ENCODE results near the gene REXO4.
A peak's percentile ranks its signal among the peaks of the same experiment; 100 is the strongest.
"Not testable (repeated sequence)": the region's sequence is repeated elsewhere in the genome, so short reads cannot be mapped to it uniquely, and the experiment has no call there.

Gene REXO4

GRCh38 chr9:133389562-133389961 lies 28.2 kb downstream of the REXO4 start:
- no peak for DNase-seq (ENCODE audit: low read depth)

DNA sequence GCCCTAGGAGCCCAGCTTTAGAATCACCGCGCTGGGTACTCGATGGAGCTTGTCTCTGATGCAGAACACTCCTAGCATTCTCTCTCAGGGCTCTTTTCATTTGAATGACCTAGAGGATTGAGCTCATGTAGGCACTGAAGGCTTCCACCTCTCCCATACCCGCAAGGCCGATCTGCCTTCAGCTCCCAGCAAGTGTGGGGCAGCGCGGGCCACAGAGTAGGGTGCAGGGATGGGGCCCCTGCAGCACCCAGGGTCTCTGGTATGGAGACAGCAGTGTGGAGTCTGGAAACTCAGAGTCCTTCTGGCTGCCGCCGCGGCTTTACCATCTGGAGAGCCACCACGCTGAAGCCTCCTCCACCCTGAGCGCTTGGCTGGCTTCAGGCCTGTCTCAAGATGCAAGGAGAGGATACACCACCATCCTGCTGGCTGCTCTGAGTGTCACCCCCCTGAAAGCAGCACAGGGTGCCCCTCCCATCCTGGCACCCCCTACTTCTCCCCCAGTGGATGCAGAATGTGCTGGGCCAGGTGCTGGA lies 28.7 kb downstream of the REXO4 start:
- DNase-seq (ENCODE audit: low read depth) = no peak

- DNase-seq (ENCODE audit: low read depth) = no peak
Measured at GRCh38 chr9:133387680-133388079, 30.1 kb downstream of the REXO4 start.

GRCh38 chr9:133386338-133386737 lies 31.5 kb downstream of the REXO4 start:
- DNase-seq (ENCODE audit: low read depth) = no peak

- DNase-seq (ENCODE audit: low read depth) = no peak
Measured at GRCh38 chr9:133385452-133385851, 32.4 kb downstream of the REXO4 start.

DNA sequence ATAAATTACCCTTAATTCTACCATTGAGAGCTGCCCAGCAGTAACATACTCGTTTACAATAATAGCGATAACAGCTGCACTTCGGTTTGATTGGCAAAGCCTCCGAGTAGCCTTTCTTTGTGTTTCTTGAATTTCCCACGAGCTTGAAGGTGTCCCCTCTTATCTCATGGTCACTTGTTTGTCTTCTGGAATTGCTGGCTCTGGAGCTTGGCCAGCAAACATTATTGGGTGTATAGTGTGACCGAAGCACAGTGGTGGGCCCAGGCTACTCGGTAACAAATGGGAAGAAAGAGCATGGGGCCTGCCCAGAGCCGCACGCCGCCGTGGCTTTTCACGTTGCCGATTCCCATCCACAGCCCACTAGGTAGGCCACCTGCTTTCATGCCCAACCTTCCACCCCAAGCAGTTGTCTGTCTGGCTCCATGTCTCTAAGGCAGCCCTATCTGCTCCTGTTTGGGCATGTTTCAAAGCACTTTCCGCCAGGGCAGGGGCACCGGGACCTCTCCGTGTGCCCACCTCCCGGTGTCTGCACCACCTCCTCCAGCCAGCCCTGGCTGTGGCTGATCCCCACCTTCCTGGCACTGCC lies 33.0 kb downstream of the REXO4 start:
- no peak for DNase-seq (ENCODE audit: low read depth)

DNA sequence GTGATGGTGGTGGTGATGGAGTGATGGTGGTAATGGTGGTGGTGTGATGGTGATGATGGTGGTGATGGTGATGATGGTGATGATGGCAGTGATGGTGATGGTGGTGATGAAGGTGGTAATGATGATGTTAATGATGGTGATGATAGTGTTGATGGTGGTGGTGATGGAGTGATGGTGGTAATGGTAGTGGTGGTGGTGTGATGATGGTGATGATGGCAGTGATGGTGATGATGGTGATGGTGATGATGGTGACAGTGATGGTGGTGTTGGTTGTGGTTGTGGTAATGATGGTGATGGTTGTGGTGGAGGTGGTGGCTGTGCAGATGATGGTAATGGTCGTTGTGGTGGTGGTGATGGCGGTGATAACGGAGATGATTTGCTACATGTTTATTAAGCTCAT lies 34.4 kb downstream of the REXO4 start:
- no peak for DNase-seq (ENCODE audit: low read depth)

DNA sequence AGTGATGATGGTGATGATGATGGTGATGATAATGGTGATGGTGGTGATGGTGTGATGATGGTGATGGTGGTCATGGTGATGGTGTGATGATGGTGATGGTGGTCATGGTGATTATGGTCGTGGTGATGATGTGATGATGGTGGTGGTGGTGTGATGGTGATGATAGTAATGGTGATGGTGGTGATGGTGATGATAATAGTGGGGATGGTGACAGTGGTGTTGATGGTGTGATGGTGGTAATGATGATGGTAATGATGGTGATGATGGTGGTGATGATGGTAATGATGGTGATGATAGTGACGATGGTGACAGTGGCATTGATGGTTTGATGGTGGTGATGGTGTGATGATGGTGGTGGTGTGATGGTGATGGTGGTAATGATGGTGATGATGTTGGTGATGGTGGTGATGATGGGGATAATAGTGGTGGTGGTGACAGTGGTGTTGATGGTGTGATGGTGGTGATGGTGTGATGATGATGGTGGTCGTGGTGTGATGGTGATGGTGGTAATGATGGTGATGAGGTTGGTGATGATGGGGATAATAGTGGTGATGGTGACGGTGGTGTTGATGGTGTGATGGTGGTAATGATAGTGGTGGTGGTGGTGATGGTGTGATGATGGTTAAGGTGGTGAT lies 35.2 kb downstream of the REXO4 start:
- no peak for DNase-seq (ENCODE audit: low read depth)

- DNase-seq (ENCODE audit: low read depth) = no peak
Measured at GRCh38 chr9:133380734-133381133, 37.1 kb downstream of the REXO4 start.

DNA sequence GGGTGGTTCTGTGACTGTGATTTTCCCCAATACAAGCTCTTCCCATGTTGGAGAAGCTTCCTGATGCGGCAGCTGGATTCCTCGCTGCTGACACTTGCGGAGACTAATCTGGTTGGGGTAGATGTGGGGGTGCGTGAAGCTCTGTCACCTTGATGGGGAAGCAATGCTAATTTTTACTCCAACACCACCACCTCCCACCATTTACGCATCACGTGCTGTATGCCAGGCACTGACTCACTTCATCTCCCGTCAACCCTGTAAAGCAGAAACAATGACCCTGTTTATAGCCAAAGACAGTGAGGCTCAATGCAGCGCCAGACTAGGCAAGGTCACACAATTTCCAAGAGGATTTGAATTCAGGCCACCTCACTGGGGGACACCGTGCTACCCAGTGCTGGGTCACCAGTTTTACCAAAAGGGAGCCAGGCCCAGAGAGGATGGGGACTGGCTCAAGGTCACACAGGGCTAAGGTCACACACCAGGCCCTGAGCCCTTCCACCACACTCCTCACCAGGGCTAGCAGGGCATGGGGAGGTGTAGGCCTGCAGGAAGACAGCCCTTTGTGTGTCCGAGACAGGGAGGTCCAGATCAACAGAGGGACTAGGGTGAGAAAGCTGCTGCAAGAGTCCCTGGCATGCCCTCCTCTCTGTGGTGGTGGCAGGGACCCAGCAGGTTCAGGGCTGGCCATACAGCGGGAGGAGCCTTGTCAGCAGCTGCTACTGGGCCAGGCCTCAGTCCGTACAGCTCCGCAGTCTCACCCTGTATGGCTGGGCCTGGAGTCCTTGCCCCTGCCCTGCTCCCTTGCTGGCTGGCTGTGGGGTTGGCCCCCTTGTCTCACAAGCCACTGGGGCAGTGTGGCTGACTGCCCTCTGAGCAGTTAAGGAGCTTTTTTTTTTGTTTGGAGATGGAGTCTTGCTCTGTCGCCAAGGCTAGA lies 38.4 kb downstream of the REXO4 start:
- DNase-seq (ENCODE audit: low read depth) = no peak

DNA sequence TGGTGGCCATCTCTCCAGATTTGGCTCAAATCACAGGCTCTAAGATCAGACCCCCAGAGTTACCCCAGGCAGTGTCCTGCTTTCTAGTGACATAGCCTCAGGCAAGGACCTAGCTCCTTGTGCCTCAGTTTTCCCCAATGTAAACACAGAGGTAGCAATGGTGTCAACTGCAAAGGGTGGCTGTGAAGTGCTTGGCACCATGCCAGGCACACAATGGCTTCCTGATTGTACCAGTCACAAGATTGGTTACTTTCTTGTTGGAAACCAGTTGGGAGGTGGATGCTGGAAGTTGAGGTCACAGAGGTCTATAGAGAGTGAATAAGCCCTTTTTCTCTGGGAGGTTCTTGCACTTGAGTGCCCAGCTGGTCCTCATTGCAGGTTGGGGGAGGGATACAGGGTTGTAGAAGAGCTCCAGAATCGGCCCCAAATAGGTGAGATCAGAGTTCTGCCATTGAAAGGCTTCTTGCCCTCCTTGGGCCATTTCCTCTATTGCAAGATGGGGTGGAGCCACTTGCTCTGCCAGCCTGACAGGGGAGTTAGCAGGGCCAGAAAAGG lies 39.3 kb downstream of the REXO4 start:
- DNase-seq (ENCODE audit: low read depth) = no peak

GRCh38 chr9:133377721-133378216 lies 40.0 kb downstream of the REXO4 start:
- no peak for DNase-seq (ENCODE audit: low read depth)

GRCh38 chr9:133377280-133377679 lies 40.5 kb downstream of the REXO4 start:
- DNase-seq (ENCODE audit: low read depth) = not testable (repeated sequence)

GRCh38 chr9:133375724-133376654 lies 41.8 kb downstream of the REXO4 start, which contains the start of the genes STKLD1 and SURF4:
TSS of gene STKLD1 (plus strand) at chr9:133376366. CDS start at chr9:133376474, 108 bp downstream.
TSS of gene SURF4 (minus strand) at chr9:133376060. CDS start at chr9:133375969, 91 bp downstream.
- DNase-seq (ENCODE audit: low read depth) = peak; percentile 87

- no peak for DNase-seq (ENCODE audit: low read depth)
Measured at GRCh38 chr9:133375116-133375723, 42.6 kb downstream of the REXO4 start.

GRCh38 chr9:133374612-133375115 lies 43.1 kb downstream of the REXO4 start:
- DNase-seq (ENCODE audit: low read depth) = no peak

- DNase-seq (ENCODE audit: low read depth) = no peak
Measured at GRCh38 chr9:133372144-133372543, 45.7 kb downstream of the REXO4 start.

GRCh38 chr9:133371261-133371711 lies 46.5 kb downstream of the REXO4 start:
- peak; percentile 70 for DNase-seq (ENCODE audit: low read depth)

GRCh38 chr9:133370685-133371084 lies 47.1 kb downstream of the REXO4 start:
- DNase-seq (ENCODE audit: low read depth) = peak; percentile 32

DNA sequence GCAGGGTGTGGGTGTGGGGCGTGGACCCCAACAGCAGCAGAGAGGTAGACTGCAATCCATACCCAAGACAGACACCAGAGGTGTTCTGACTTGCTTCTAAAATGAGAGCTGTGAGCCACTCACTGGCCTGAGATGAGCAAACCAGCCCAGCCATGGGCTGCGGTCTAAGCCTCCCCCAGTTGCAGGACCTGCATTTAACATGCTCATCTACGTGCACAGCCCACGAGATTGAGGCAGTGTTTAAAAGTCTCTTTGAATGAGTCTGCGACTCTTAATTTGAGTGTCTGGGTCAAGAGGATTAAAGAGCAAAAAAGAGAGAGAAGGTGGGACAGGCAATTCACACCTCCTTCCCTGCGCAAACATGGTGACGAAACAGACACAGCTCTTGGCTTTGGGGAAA lies 47.9 kb downstream of the REXO4 start:
- no peak for DNase-seq (ENCODE audit: low read depth)
